ENCODE data around the gene FRMD1.

Gene FRMD1

DNA sequence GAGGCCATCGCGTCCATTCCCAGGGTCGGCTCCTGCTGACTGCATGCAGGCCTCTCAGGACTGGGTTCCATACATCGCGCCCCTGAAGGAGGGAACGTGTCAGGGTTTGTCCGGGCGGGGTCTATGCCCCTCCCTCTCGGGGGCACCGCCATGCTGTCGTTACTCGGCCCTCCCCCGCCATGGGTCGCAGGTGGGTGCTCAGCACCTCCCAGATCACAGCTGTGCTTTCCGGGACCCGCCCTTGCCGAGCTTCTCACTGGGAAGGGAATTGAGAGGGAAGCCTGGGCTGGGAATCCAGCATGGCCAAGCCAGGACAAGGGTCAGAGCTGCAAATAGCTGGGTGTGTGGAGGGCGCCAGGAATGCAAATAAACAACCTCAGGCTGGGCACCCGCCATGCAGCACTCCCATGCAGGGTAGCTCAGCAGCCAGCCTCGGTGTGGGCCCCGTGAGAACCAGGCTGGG, at the start of gene FRMD1:
TSS of gene FRMD1 (minus strand) at position 270 of the 463 bp plus-strand sequence. CDS start at position 152, 118 bp downstream.
- no peak for TF ChIP-seq GATA2 (IDR thresholded peaks at IDR 0.05; ENCODE audit: low read depth, low read length)
- TF ChIP-seq GATA3 (IDR thresholded peaks at IDR 0.05; ENCODE audit: low read depth, low read length), result no peak

DNA sequence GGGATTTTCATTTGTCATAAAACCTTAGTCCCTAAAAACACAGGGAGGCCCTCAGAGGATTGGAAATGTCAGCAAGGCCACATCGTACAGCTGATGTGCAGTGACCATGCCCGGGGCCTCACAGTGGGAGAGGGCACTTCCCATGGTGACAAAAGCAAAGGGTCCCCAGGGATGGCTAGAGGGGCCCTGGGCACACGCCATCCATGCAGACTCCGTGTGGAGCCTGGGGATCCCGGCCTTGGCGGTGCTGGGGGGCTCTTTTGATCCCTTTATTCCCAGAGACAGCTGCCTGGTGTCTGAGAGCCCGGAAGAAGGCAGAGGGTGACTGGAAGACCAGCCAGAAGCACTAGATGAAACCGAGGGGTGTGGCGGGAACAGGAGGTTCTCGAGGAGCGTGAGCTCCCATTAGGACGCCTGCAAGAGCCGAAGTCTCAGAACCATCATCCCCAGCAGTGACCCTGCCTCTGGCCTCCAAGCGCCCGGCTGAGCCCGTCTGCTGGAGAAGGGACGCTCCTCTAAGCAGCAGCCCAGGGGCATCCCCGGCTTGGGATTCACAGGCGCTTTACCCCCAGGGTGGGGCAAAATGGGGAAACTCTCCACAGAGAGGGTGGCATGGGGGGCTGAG, 49.1 kb upstream of the FRMD1 start:
- TF ChIP-seq GATA3 (IDR thresholded peaks at IDR 0.05; ENCODE audit: low read depth, low read length), result no peak

DNA sequence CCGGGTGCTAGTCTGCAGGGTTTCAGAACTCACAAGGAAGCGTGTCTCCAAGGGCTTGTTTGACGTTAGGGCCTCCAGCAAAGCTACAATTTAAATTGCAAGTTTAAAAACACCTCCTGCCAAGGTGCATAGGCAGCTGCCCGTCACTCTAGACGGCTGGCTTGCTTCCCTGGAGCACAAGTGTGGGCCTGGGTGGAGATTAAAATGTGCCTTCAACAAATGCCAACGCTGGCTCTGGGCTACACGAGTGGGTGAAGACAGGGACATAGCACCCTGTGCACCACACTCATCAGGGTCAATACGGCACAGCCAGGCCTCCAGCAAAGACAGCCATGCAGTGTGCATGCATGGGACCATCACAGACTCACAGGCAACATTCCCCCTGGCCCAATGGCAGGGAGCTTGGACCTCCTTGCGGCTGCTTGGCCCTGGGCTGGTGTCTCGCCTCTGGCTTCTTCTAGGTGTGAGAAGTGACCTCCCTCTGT, 48.4 kb upstream of the FRMD1 start:
- no peak for TF ChIP-seq GATA3 (IDR thresholded peaks at IDR 0.05; ENCODE audit: low read depth, low read length)
- no peak for TF ChIP-seq GATA2 (IDR thresholded peaks at IDR 0.05; ENCODE audit: low read depth, low read length)

DNA sequence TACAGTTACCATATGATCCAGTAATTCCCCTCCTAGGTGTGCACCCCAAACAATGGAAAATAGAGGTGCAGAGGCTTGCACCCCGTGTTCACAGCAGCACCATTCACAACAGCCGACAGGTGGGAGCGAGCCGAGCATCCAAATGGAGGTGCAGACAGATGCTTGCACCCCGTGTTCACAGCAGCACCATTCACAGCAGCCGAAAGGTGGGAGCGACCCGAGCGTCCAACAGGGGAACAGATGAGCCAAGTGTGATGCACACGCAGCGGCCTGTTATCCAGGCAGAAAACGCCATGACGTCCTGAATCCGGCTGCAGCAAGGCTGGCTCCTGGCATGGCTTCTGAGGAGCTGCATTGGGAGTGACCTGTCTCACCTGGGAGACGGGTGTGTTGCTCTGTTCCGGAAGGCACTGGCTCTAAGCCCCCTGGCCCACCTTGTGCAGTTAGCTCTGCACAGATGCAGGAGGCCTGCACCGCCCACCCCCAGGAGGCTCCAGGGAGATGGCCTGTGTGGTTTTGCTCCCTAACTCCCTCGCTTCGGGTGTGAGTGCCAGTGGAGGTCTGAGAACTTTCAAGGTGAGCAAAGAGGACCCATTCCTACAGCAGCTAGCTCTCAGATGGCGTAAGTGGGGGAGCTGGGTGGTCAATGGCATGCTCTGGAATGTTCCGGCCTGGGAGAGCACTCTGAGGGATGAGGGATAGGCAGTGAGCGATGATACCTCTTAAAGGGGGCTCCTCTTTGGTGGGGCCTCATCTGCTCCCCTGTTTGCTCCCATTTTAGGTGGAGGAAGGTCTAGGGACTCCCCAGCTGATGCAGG, 47.8 kb upstream of the FRMD1 start:
- TF ChIP-seq GATA3 (IDR thresholded peaks at IDR 0.05; ENCODE audit: low read depth, low read length) (no peak), GATA2 (IDR thresholded peaks at IDR 0.05; ENCODE audit: low read depth, low read length) (no peak)

DNA sequence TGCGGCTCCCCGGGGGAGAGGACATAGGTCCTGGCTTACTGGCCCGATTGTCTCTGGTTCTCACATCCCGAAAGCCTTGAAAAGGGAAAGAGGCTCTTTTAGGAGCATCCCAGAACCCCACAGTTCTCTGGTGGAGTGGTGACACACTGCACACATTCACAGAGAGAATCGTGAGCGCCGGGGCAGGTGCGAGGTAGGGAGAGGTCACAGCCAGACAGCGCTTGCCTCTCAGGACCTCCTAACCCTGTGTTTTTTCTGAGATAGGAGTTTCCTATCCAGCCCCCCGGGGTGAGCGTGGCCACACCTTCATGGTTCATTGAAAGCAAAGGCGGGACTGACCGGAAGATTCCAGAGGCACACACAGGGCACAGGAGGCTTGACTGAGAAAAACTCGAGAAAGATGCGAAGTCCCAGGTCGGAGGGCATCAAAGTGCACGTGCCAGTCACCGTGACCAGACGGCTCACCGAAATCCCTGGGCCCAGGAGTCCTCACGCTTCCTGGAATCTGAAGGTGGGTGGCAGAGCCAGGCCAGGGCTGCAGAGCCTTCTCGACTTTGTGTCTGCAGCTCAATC, 46.5 kb upstream of the FRMD1 start:
- no peak for TF ChIP-seq GATA2 (IDR thresholded peaks at IDR 0.05; ENCODE audit: low read depth, low read length)
- no peak for TF ChIP-seq GATA3 (IDR thresholded peaks at IDR 0.05; ENCODE audit: low read depth, low read length)

DNA sequence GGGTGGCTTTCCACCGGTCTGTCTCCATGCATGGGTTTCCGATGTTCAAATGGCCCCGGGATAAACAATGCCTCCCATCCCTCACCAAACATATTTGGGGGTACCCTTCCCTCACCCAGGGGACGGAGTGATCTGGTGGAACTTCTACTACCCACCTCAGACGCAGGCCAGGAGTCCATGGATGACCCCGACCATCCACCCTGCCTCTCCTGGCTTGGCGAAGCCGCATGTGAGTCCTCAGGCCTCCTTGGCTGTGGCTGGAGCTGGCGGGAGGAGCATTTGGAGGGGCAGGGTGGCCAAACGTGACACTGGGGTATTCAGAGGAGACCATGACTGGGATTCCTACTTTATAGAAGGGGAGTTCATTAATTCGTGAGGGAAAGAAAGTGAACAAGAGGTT, 45.9 kb upstream of the FRMD1 start:
- TF ChIP-seq GATA2 (IDR thresholded peaks at IDR 0.05; ENCODE audit: low read depth, low read length) (no peak), GATA3 (IDR thresholded peaks at IDR 0.05; ENCODE audit: low read depth, low read length) (no peak)

DNA sequence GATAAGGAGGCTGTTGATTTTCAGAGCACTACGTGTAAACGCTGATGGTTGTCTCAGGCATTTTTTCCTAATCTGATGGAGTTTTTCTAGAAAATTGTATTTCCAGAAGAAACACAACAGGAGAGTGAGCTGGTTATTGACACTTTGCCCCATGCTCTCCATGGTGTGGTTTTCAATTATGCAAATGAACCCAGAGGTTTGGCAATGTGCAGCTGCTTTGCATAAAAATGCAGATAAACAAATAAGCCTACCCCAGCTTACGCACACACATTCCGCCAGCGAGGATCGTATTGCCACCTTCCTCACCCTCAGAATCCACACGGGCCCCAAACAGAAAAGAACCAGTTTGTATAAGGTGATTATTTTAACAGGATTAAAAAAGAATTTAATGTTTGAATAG, 45.1 kb upstream of the FRMD1 start:
- TF ChIP-seq GATA3 (IDR thresholded peaks at IDR 0.05; ENCODE audit: low read depth, low read length) (no peak), GATA2 (IDR thresholded peaks at IDR 0.05; ENCODE audit: low read depth, low read length) (no peak)

DNA sequence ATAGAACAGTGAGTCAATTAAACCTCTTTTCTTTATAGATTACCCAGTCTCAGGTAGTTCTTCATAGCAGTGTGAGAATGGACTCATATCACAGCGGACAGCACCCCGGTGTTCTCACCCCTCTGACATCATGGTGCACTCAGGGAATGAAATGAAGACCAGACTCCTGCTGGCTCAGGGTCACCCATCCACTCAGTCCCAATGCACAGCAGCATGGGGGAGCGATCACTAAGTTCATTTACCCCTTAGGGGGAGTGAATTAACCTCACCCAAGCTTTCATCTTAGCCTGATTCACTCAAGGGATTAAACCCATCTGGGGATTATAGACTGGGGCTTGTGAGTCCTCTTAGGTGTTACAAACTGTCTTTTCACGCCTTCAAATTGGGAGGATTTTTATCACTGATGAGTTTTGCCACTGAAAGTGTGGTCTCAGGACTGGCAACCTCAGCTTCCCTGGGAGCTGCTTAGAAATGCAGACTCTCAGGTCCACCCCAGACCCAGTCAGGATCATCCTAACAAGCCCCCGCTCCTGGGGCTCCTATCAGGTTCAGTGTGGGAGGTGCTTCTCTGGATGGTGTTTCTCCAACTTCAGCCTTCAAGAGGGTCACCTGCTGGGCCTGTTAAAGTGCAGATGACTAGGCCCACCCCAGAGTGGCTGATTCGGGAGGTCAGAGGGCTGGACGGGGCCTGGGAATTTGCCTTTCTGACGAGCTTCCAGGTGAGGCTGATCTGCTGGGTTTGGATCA, 44.3 kb upstream of the FRMD1 start:
- no peak for TF ChIP-seq GATA3 (IDR thresholded peaks at IDR 0.05; ENCODE audit: low read depth, low read length)
- TF ChIP-seq GATA2 (IDR thresholded peaks at IDR 0.05; ENCODE audit: low read depth, low read length), result no peak

DNA sequence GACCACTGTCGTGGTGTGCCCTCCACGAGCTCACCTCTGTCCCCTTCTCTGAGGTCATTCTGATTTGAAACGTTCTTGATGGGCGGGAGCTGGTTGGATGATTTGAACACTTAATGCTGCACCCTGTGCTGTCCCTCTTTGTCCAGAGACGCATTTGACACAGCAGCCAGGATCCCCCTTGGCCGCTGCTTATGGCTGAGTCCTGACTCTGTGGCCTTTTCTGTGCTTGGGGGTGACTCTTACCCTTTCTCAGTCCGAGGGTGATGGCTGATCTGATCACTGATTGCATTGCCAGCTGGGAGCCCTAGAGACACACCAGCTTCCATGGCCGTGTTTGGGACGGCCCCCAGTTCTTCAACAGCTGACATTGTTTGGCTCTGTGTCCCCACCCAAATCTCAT, 43.5 kb upstream of the FRMD1 start:
- TF ChIP-seq GATA3 (IDR thresholded peaks at IDR 0.05; ENCODE audit: low read depth, low read length) (no peak), GATA2 (IDR thresholded peaks at IDR 0.05; ENCODE audit: low read depth, low read length) (no peak)

DNA sequence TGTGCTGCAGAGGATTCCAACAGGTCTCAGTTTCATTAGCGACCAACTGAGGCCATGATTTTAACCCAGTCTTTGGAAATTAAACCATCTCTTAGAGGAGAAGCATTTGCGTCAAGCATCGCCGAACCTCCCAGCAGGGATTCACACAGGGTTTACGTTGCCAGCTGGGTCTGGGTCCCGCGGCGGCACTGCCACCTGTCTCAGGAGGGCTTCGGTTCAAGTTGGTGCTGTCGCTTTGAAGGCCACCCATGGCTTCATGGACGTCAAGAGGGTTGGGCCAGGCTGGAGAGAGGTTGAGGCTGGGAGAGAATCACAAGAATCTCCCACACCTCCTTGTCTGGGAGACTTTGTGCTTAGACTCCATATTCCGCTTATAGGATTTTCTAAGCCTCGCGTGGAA, 43.0 kb upstream of the FRMD1 start:
- TF ChIP-seq GATA2 (IDR thresholded peaks at IDR 0.05; ENCODE audit: low read depth, low read length) (no peak), GATA3 (IDR thresholded peaks at IDR 0.05; ENCODE audit: low read depth, low read length) (no peak)

DNA sequence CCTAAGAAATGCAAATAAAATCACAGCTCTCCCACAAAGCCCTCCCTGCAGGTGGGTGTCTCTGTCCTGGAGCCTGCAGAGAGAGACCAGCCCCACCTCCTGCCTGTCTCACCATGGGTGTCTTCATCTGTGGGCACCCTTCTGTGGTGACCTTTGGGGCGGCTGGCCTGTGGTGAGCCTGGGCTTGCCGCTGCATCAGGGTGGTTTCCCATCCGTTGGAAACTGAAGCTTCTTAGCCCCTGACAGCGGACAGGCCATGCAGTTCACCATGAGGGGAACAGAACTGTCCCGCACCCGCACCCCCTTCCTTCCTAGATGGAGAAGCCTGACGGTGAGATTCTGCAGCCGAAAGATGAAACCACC, 42.3 kb upstream of the FRMD1 start:
- TF ChIP-seq GATA3 (IDR thresholded peaks at IDR 0.05; ENCODE audit: low read depth, low read length), result no peak
- no peak for TF ChIP-seq GATA2 (IDR thresholded peaks at IDR 0.05; ENCODE audit: low read depth, low read length)

DNA sequence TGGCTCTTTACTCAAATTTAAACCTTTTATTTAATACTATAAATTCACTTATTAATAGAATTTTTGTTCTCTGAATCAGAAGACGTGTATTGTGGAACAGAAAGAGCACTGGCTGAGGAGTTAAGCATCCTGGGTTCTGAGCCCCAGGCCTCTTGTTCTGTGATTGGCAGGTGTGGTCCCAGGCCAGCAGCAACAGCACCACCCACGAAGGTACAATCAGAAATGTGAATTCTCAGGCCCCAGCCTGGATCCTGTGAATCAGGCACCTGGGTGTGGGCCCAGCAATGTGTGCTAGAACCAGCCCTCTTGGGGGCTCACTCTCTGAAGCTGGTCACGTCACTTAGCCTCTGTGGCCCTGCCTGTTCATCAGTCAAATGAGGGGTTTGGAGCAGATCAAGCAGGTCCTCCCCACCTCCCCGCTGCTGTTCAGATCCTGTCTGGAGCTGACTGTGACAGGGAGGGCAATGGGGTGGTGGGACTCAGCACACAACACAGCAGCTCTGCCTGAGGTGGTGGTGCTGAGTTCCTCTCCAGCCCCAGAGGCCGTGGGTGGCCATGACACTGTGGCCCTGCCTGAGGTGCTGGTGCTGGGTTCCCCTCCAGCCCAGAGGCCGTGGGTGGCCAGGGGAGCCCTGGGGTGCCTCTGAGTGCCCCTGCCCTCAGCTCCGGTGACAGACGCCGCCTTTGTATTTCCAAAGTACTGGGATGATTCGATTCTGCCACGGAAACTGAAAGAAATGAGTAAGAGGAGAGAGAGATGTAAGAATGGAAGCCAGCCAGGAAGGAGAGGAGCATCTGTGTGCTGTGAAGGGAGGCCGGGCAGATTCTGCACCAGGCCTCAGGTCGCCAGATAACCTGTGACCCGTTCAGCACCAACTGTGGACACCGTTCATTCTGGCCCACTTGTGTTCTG, 41.6 kb upstream of the FRMD1 start:
- TF ChIP-seq GATA3 (IDR thresholded peaks at IDR 0.05; ENCODE audit: low read depth, low read length), result no peak
- no peak for TF ChIP-seq GATA2 (IDR thresholded peaks at IDR 0.05; ENCODE audit: low read depth, low read length)

DNA sequence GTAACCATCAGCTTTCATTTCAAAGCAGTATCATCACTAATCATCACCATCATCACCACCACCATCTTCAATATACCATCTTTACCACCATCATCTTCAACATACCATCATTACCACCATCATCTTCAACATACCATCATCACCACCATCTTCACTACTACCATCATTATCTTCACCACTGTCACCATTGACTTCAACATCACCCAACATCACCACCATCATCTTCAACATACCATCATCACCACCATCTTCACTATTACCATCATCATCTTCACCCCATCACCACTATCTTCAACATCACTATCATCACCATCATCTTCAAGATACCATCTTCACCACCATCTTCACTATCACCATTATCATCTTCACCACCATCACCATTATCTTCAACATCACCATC, 40.5 kb upstream of the FRMD1 start:
- no peak for TF ChIP-seq GATA3 (IDR thresholded peaks at IDR 0.05; ENCODE audit: low read depth, low read length)

All from SH-SY5Y (cell line).